Ectodermal cell (in vitro differentiated cells): Measurements from ENCODE around the gene PDE11A.

Experiments used
- H3K27ac ChIP-seq: 2 replicates; pipeline ENCODE4 v1.7.0; 2013; ENCODE audit warnings: mild to moderate bottlenecking, low read depth, low read length; ENCODE audit not compliant: insufficient read depth, poor library complexity, severe bottlenecking
- H3K27me3 ChIP-seq: 2 replicates; pipeline ENCODE4 v1.7.0; 2013; ENCODE audit warnings: mild to moderate bottlenecking, low read length; ENCODE audit not compliant: insufficient read depth, control insufficient read depth, poor library complexity, severe bottlenecking
- H3K36me3 ChIP-seq: one replicate; pipeline ENCODE4 v1.7.0; 2013; ENCODE audit warnings: low read length; ENCODE audit not compliant: control insufficient read depth, insufficient read depth
- H3K4me1 ChIP-seq: one replicate; pipeline ENCODE4 v1.7.0; 2013; ENCODE audit warnings: low read length; ENCODE audit not compliant: control insufficient read depth, insufficient read depth
- H3K4me3 ChIP-seq: 2 replicates; pipeline ENCODE4 v1.7.0; 2013; ENCODE audit warnings: low read depth, low read length, control low read depth; ENCODE audit not compliant: insufficient read depth
- H3K9me3 ChIP-seq: 2 replicates; pipeline ENCODE4 v1.7.0; 2013; ENCODE audit warnings: mild to moderate bottlenecking, low read length, moderate library complexity; ENCODE audit not compliant: control insufficient read depth
- WGBS, 2 experiments: methylation state at CpG; one replicate each; pipeline ENCODE4 v1.1.7; 2013; ENCODE audit warnings: missing lambda C conversion rate in 2 of 2; 5-methylcytosine and 5-hydroxymethylcytosine counted together

The PDE11A gene

GRCh38 chr2:177939211-177939610 is 133.4 kb downstream of the PDE11A start:
- WGBS, 2 experiments, result 93 to 100% methylated on average over 1 to 2 of the region's 2 CpGs
- H3K27ac ChIP-seq, result no peak overlapping the region
- no peaks in the 10 kb centered on the region for H3K27me3 ChIP-seq
- H3K9me3 ChIP-seq, result no peaks in the 10 kb centered on the region
- no peaks in the 10 kb centered on the region for H3K36me3 ChIP-seq
- no peaks in the 10 kb centered on the region for H3K4me1 ChIP-seq
- H3K4me3 ChIP-seq, result no peak overlapping the region

- Histone ChIP-seq H3K4me1 (no peaks in the 10 kb centered on the region), H3K27ac (no peak overlapping the region), H3K9me3 (no peaks in the 10 kb centered on the region), H3K4me3 (no peak overlapping the region), H3K36me3 (no peaks in the 10 kb centered on the region), H3K27me3 (no peaks in the 10 kb centered on the region)
- 87 to 92% methylated on average over 4 of the region's 4 CpGs for WGBS, 2 experiments
Observed at GRCh38 chr2:177930916-177931315, 141.7 kb downstream of the PDE11A start.

GRCh38 chr2:177929662-177930522 is 142.7 kb downstream of the PDE11A start:
- Histone ChIP-seq H3K4me1 (no peaks in the 10 kb centered on the region), H3K27me3 (no peaks in the 10 kb centered on the region), H3K4me3 (no peak overlapping the region), H3K27ac (no peak overlapping the region), H3K36me3 (no peaks in the 10 kb centered on the region), H3K9me3 (no peaks in the 10 kb centered on the region)
- WGBS, 2 experiments, result no CpG with 5 or more reads among the region's 2 CpGs

GRCh38 chr2:177923323-177923722 is 149.3 kb downstream of the PDE11A start:
- Histone ChIP-seq H3K4me3 (no peak overlapping the region), H3K4me1 (no peaks in the 10 kb centered on the region), H3K27ac (no peak overlapping the region), H3K36me3 (no peaks in the 10 kb centered on the region), H3K9me3 (no peaks in the 10 kb centered on the region), H3K27me3 (no peaks in the 10 kb centered on the region)
- WGBS, 2 experiments, result 93 to 95% methylated on average over 2 of the region's 2 CpGs

- Histone ChIP-seq H3K9me3 (no peaks in the 10 kb centered on the region), H3K27me3 (no peaks in the 10 kb centered on the region), H3K4me3 (no peak overlapping the region), H3K4me1 (no peaks in the 10 kb centered on the region), H3K36me3 (no peaks in the 10 kb centered on the region), H3K27ac (no peak overlapping the region)
- 83 to 88% methylated on average over 3 of the region's 3 CpGs for WGBS, 2 experiments
Observed at GRCh38 chr2:177921726-177922125, 150.9 kb downstream of the PDE11A start.

- WGBS, 2 experiments, result 82 to 97% methylated on average over 1 of the region's 1 CpG
- Histone ChIP-seq H3K9me3 (no peaks in the 10 kb centered on the region), H3K36me3 (no peaks in the 10 kb centered on the region), H3K27me3 (no peaks in the 10 kb centered on the region), H3K4me3 (no peak overlapping the region), H3K27ac (no peak overlapping the region), H3K4me1 (no peaks in the 10 kb centered on the region)
Observed at GRCh38 chr2:177917169-177917568, 155.4 kb downstream of the PDE11A start.

- H3K36me3 ChIP-seq, result no peaks in the 10 kb centered on the region
- 89 to 90% methylated on average over 4 of the region's 4 CpGs for WGBS, 2 experiments
- H3K9me3 ChIP-seq, result no peaks in the 10 kb centered on the region
- H3K27me3 ChIP-seq, result no peaks in the 10 kb centered on the region
- H3K4me3 ChIP-seq, result no peak overlapping the region
- no peak overlapping the region for H3K27ac ChIP-seq
- no peaks in the 10 kb centered on the region for H3K4me1 ChIP-seq
Observed at GRCh38 chr2:177916342-177916741, 156.2 kb downstream of the PDE11A start.

DNA sequence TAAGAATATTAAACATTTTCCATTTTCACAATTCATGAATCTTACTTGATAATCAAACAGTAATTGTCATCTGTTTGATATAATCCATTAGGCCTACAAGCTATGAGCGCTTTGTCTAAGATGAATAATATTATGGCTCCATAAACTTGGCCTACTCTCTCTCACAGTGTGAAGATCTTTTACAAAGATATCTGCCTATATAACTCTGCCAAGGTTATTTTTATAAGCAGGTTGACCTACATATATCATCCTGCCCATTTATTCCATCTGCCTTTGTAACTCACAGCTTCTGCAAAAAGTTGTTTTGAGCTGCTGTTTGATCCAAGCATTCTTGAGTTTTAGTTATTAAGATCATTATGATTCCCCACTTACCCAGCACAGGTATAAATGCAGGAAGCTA is 158.3 kb downstream of the PDE11A start:
- no peaks in the 10 kb centered on the region for H3K9me3 ChIP-seq
- no peak overlapping the region for H3K4me3 ChIP-seq
- no peaks in the 10 kb centered on the region for H3K4me1 ChIP-seq
- 100% methylated on average over 1 of the region's 1 CpG; no CpG with 5 or more reads in 1 of the 2 experiments for WGBS, 2 experiments
- H3K27me3 ChIP-seq, result no peaks in the 10 kb centered on the region
- H3K27ac ChIP-seq, result no peak overlapping the region
- H3K36me3 ChIP-seq, result no peaks in the 10 kb centered on the region

- H3K36me3 ChIP-seq, result no peaks in the 10 kb centered on the region
- H3K4me1 ChIP-seq, result peaks cover 10% of the 10 kb centered on the region
- no peak overlapping the region for H3K27ac ChIP-seq
- no peak overlapping the region for H3K4me3 ChIP-seq
- no peaks in the 10 kb centered on the region for H3K27me3 ChIP-seq
- WGBS, 2 experiments, result 92 to 98% methylated on average over 2 of the region's 2 CpGs
- H3K9me3 ChIP-seq, result no peaks in the 10 kb centered on the region
Observed at GRCh38 chr2:177909962-177910361, 162.6 kb downstream of the PDE11A start.

DNA sequence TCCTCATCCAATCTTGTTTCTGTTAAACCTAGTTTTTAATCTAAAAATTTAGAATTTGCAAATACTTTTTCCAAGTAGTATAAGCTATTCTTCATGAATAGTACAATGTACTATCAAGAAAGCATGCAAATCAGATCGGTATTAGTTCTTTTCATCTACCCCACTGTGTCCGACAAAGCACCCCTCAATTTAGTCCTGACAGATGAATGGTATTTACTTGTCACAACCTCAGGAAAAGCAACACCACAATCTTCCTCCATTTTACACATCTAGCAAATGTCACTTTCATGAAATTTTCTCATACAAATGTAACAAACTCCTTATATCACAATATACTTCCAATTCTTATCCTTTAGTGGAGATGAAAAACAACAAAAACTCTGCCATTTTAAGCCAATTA is 163.8 kb downstream of the PDE11A start:
- H3K27ac ChIP-seq, result no peak overlapping the region
- no peak overlapping the region for H3K4me3 ChIP-seq
- no peaks in the 10 kb centered on the region for H3K27me3 ChIP-seq
- H3K4me1 ChIP-seq, result peaks cover 10% of the 10 kb centered on the region
- H3K36me3 ChIP-seq, result no peaks in the 10 kb centered on the region
- H3K9me3 ChIP-seq, result no peaks in the 10 kb centered on the region
- 78 to 93% methylated on average over 2 of the region's 2 CpGs for WGBS, 2 experiments
